Neural cell (in vitro differentiated cells): ENCODE results near the gene MYBPC1.

Experiments
- RAD21 ChIP-seq: fragments of 450-650 bp; conservative IDR thresholded peaks from 2 replicates; pipeline ENCODE4 v1.6.1; 2014; ENCODE audit warnings: antibody characterized with exemption, mild to moderate bottlenecking, moderate library complexity
- TF ChIP-seq, protein P1 (sequence below): fragments of 450-650 bp; IDR thresholded peaks from 2 replicates; pipeline ENCODE4 v1.5.1; 2014; ENCODE audit warnings: antibody characterized with exemption, mild to moderate bottlenecking, moderate library complexity; ENCODE audit not compliant: poor library complexity, severe bottlenecking

GRCh38 chr12:101573743-101574142 is 21.0 kb upstream of the MYBPC1 start:
- TF ChIP-seq, protein P1, sequence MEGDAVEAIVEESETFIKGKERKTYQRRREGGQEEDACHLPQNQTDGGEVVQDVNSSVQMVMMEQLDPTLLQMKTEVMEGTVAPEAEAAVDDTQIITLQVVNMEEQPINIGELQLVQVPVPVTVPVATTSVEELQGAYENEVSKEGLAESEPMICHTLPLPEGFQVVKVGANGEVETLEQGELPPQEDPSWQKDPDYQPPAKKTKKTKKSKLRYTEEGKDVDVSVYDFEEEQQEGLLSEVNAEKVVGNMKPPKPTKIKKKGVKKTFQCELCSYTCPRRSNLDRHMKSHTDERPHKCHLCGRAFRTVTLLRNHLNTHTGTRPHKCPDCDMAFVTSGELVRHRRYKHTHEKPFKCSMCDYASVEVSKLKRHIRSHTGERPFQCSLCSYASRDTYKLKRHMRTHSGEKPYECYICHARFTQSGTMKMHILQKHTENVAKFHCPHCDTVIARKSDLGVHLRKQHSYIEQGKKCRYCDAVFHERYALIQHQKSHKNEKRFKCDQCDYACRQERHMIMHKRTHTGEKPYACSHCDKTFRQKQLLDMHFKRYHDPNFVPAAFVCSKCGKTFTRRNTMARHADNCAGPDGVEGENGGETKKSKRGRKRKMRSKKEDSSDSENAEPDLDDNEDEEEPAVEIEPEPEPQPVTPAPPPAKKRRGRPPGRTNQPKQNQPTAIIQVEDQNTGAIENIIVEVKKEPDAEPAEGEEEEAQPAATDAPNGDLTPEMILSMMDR, result no peak
- no peak for TF ChIP-seq RAD21
